Thoracic aorta (tissue), 2 donors: ENCODE data around the gene MTUS2. TPM values are rescaled to one million over a fixed set of nuclear protein-coding genes. Genes with fewer than 3 reads are reported as not detected.

Experiments
- ATAC-seq: fragments of 150-250 bp; one replicate; pipeline ENCODE4 v1.8.0; 2017; ENCODE audit warnings: low read depth; ENCODE audit not compliant: insufficient number of reproducible peaks, low FRiP score
- DNase-seq: peaks from one replicate; pipeline ENCODE4 v3.0.0-alpha.2; 2020; ENCODE audit warnings: low spot score
- H3K27ac ChIP-seq, 2 donors: fragments of 200-600 bp; sonication (generic); 1 replicate in 1 of 2; 2 replicates in 1 of 2; pipeline ENCODE4 v1.5.1; 2016; ENCODE audit warnings: mild to moderate bottlenecking in 2 of 2, moderate library complexity in 2 of 2
- H3K27me3 ChIP-seq: fragments of 200-600 bp; sonication (generic); replicated peaks from 2 replicates; pipeline ENCODE4 v1.6.0; 2016; ENCODE audit warnings: mild to moderate bottlenecking; ENCODE audit not compliant: insufficient read depth
- H3K36me3 ChIP-seq: fragments of 200-600 bp; sonication (generic); one replicate; pipeline ENCODE4 v1.5.1; 2016
- H3K4me1 ChIP-seq, 2 donors: fragments of 200-600 bp; sonication (generic); 1 replicate in 1 of 2; 2 replicates in 1 of 2; pipeline versions ENCODE4 v1.5.1 to v1.6.0; 2016; ENCODE audit warnings: low read depth in 2 of 2, mild to moderate bottlenecking in 1 of 2; ENCODE audit not compliant: control insufficient read depth in 1 of 2
- H3K4me3 ChIP-seq: fragments of 200-600 bp; sonication (generic); 2 replicates; pipeline ENCODE4 v1.5.1; 2016; ENCODE audit warnings: mild to moderate bottlenecking
- H3K9me3 ChIP-seq: fragments of 200-600 bp; sonication (generic); 2 replicates; pipeline ENCODE4 v1.5.1; 2016
- total RNA-seq, 2 donors: library from RNA; depleted of rRNA; stranded (reverse); fragments of >200 nt; gene quantifications; one replicate each; pipeline versions ENCODE4 v1.1.0 to v1.2.3, GENCODE V29; 2016
- TF ChIP-seq, protein P1 (sequence below): fragments of 200-600 bp; sonication (generic); IDR thresholded peaks from one replicate; pipeline ENCODE4 v1.5.1; 2019; ENCODE audit warnings: antibody characterized with exemption

Gene MTUS2
- total RNA-seq, 2 donors from 2014 or later: 14.9 to 26.4 TPM

DNA sequence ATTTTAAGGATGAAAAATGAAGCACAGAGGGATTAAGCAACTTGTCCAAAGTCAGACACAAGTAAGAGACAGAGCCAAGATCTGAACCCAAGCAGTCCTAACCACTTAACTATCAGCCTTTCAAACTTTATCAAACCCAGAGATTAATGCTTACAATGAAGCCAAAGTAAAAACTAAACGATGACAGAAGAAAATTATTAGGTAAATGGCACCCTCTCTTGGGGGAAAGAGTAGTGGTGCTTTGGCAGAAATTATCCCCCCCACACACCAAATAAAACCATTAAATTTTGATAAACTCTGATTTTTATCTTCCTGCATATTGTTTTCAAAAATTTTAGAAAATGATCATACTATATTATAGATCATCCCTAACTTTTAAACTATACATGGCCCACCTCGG, 446.1 kb downstream of the MTUS2 start:
- ATAC-seq (no peak), DNase-seq (no peak)
- no peak overlapping the region for H3K4me3 ChIP-seq
- no peaks in the 10 kb centered on the region for H3K9me3 ChIP-seq
- no peak overlapping the region for H3K27ac ChIP-seq
- no peaks in the 10 kb centered on the region for H3K36me3 ChIP-seq
- H3K4me1 ChIP-seq: peaks cover 0 to 18% of the 10 kb centered on the region in 2 donors
- no peaks in the 10 kb centered on the region for H3K27me3 ChIP-seq
- TF ChIP-seq, protein P1, sequence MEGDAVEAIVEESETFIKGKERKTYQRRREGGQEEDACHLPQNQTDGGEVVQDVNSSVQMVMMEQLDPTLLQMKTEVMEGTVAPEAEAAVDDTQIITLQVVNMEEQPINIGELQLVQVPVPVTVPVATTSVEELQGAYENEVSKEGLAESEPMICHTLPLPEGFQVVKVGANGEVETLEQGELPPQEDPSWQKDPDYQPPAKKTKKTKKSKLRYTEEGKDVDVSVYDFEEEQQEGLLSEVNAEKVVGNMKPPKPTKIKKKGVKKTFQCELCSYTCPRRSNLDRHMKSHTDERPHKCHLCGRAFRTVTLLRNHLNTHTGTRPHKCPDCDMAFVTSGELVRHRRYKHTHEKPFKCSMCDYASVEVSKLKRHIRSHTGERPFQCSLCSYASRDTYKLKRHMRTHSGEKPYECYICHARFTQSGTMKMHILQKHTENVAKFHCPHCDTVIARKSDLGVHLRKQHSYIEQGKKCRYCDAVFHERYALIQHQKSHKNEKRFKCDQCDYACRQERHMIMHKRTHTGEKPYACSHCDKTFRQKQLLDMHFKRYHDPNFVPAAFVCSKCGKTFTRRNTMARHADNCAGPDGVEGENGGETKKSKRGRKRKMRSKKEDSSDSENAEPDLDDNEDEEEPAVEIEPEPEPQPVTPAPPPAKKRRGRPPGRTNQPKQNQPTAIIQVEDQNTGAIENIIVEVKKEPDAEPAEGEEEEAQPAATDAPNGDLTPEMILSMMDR: no peak

DNA sequence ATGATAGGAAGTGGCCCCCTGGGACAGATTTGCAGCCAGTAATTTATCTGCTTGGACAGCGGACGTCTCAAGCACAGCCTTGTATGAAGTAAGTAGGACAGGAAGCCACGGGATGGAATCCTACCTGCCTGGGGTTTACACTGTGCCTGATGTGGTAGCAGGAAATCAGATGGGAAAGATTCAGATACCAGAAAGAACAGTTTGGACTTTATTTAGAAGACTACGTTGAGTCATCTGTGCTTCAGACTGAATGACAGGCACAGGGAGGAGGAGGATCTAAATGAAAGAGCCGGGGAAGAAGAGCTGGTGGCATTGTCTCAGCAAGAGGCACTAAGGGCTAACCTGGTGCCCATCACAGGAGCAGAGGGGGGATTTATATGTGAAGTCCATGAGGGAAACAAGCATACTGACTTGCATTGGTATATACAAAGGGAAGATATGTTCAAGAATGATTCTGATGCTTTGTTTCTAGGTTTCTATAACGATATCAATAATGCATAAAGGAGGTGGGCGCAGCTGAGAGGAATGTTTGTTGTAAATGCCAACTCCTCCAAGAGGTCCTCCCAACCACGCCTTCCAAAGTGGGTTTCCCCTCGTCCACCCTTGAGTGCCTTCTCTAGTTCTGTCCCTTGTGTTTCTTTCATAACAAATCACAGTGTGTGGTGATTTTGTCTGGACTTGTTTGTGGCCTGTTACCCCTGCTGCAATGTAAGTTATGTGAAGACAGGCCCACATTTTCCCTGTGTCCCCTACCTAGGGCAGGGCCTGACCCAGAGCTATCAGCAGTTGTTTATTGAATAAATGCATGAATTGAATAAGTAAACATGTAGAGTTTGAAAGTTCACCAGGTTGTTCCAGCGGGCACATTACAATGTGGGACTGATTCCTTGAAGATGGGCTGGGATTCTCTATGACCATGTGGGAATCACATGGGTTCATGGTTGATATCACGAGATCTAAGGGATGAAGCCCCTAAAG, 446.9 kb downstream of the MTUS2 start:
- no peaks in the 10 kb centered on the region for H3K27me3 ChIP-seq
- H3K27ac ChIP-seq: no peak overlapping the region
- ATAC-seq (no peak), DNase-seq (no peak)
- H3K36me3 ChIP-seq: no peaks in the 10 kb centered on the region
- no peaks in the 10 kb centered on the region for H3K9me3 ChIP-seq
- TF ChIP-seq, protein P1: no peak
- peaks cover 0 to 26% of the 10 kb centered on the region in 2 donors for H3K4me1 ChIP-seq
- no peak overlapping the region for H3K4me3 ChIP-seq

GRCh38 chr13:29270271-29270985, 450.3 kb downstream of the MTUS2 start:
- no peak for ATAC-seq
- Histone ChIP-seq H3K27me3 (no peaks in the 10 kb centered on the region), H3K36me3 (no peaks in the 10 kb centered on the region), H3K4me1 (peaks cover 0 to 31% of the 10 kb centered on the region in 2 donors), H3K27ac (peak overlapping the region in 1 of 2 donors; percentile 5), H3K9me3 (no peaks in the 10 kb centered on the region), H3K4me3 (peak overlapping the region; percentile 33)
- no peak for DNase-seq
- TF ChIP-seq, protein P1: no peak

DNA sequence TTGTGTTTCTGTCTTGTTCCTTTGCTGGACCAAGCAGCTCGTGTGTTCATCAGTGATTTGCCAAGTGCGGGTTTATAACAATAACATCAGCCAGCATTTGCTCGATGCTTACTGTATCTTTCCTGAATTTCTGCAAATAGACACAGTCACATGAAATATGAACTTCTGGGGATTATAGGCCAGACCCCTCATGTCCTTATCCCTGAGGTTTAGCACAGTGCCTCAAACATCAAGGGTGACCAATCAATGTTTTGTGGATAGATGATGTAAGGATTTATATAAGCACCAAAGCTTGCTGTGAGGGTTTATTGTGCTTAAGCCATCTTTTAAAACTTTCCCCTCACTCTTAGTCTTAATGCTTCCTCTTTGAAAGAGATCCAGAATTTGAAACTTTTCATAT, 451.5 kb downstream of the MTUS2 start:
- Histone ChIP-seq H3K4me1 (peaks cover 0 to 31% of the 10 kb centered on the region in 2 donors), H3K27me3 (no peaks in the 10 kb centered on the region), H3K9me3 (no peaks in the 10 kb centered on the region), H3K27ac (no peak overlapping the region), H3K36me3 (no peaks in the 10 kb centered on the region), H3K4me3 (no peak overlapping the region)
- TF ChIP-seq, protein P1: no peak
- ATAC-seq (no peak), DNase-seq (no peak)
